A549 (cell line): Measurements from ENCODE around the gene DEF6. TPM values are rescaled to one million over a fixed set of nuclear protein-coding genes. Genes with fewer than 3 reads are reported as not detected.

Experiments
- ATAC-seq, 2 experiments: fragments of 200-7000 bp in 1 of 2; fragments of >200 bp in 1 of 2; cut with Nextera tagmentation in 1 of 2; cut with Tn5 transposase in 1 of 2; 3 replicates each; pipeline versions ENCODE4 v1.8.0 to v1.9.1; 2018 to 2020; ENCODE audit warnings: mild to moderate bottlenecking in 1 of 2, moderate library complexity in 1 of 2
- CTCF ChIA-PET: fragments of 300-600 bp; sonication (Branson Sonifier 250); formaldehyde crosslinking; extraction: SDS; loops from one replicate; lab custom pipeline; 2021; ENCODE audit warnings: antibody characterized with exemption, inconsistent platforms; lab: Yijun Ruan, JAX
- POLR2A ChIA-PET: fragments of 350-600 bp; formaldehyde crosslinking; extraction: SDS; loops from one replicate; lab custom pipeline; 2021; ENCODE audit warnings: antibody characterized with exemption, inconsistent platforms; lab: Yijun Ruan, JAX
- DNase-seq, 2 experiments: peaks; one replicate each; pipeline versions ENCODE4 v3.0.0 to v3.0.0-alpha.2; 2011 to 2016; ENCODE audit warnings: low read depth in 1 of 2, low spot score in 1 of 2
- FAIRE-seq: peaks from 2 replicates; lab custom pipeline; 2011; peaks lifted over from hg19 to GRCh38; lab: Jason Lieb, UNC
- H3K27ac ChIP-seq, 2 experiments: fragments of >200 bp; sonication (Bioruptor Twin); formaldehyde crosslinking; 3 replicates each; pipeline ENCODE4 v1.5.1; 2016 to 2017
- H3K4me1 ChIP-seq: fragments of >200 bp; sonication (Bioruptor Twin); formaldehyde crosslinking; 3 replicates; pipeline ENCODE4 v1.6.1; 2016
- H3K4me2 ChIP-seq: fragments of >200 bp; sonication (Bioruptor Twin); formaldehyde crosslinking; 3 replicates; pipeline ENCODE4 v1.6.1; 2016
- H3K4me3 ChIP-seq: fragments of >200 bp; sonication (Bioruptor Twin); formaldehyde crosslinking; 3 replicates; pipeline ENCODE4 v1.5.1; 2016
- H3K9me3 ChIP-seq: fragments of >200 bp; sonication (Bioruptor Twin); formaldehyde crosslinking; 3 replicates; pipeline ENCODE4 v1.6.1; 2016
- CHD4 ChIP-seq: fragments of 200-600 bp; sonication (generic); IDR thresholded peaks from 2 replicates; pipeline ENCODE4 v1.6.1; 2016; ENCODE audit warnings: antibody characterized with exemption, mild to moderate bottlenecking, borderline replicate concordance
- EHMT2 ChIP-seq: fragments of 200-600 bp; sonication (generic); IDR thresholded peaks from 2 replicates; pipeline ENCODE4 v1.6.1; 2016; ENCODE audit warnings: antibody characterized with exemption, low read depth, mild to moderate bottlenecking, moderate library complexity
- HMGXB4 ChIP-seq: fragments of 250-450 bp; sonication (Bioruptor Pico); IDR thresholded peaks from 2 replicates; pipeline ENCODE4 v1.5.0; 2021; ENCODE audit warnings: mild to moderate bottlenecking, moderate library complexity, borderline replicate concordance
- HOXA7 ChIP-seq: fragments of 250-450 bp; sonication (Bioruptor Pico); IDR thresholded peaks from 2 replicates; pipeline ENCODE4 v1.5.0; 2020; ENCODE audit warnings: mild to moderate bottlenecking, moderate library complexity
- HOXB13 ChIP-seq: fragments of 250-450 bp; sonication (Bioruptor Pico); IDR thresholded peaks from 2 replicates; pipeline ENCODE4 v1.5.0; 2020; ENCODE audit warnings: low read depth, mild to moderate bottlenecking, moderate library complexity
- JUN ChIP-seq, 2 experiments: fragments of >200 bp; sonication (Bioruptor Twin); formaldehyde crosslinking; IDR thresholded peaks; 2 replicates in 1 of 2; 3 replicates in 1 of 2; pipeline ENCODE4 v1.6.1; 2016 to 2017
- MAX ChIP-seq: IDR thresholded peaks from 2 replicates; pipeline ENCODE4 v1.6.1; 2012
- MYC ChIP-seq: IDR thresholded peaks from 2 replicates; pipeline ENCODE4 v1.6.1; 2012; ENCODE audit warnings: mild to moderate bottlenecking, inconsistent platforms, low read length, improper control_type of control experiment, borderline replicate concordance
- NFE2L2 ChIP-seq: fragments of 150-350 bp; conservative IDR thresholded peaks from 2 replicates; pipeline ENCODE4 v1.6.1; 2014; ENCODE audit warnings: low read length
- RCOR1 ChIP-seq: fragments of 150-350 bp; IDR thresholded peaks from 2 replicates; pipeline ENCODE4 v1.6.1; 2014; ENCODE audit warnings: antibody characterized with exemption, low read length, low read depth
- REST ChIP-seq: fragments of 200-600 bp; sonication (generic); IDR thresholded peaks from 2 replicates; pipeline ENCODE4 v1.6.1; 2016; ENCODE audit warnings: antibody characterized with exemption, mild to moderate bottlenecking, moderate library complexity
- SMC3 ChIP-seq: fragments of >200 bp; sonication (Bioruptor Twin); formaldehyde crosslinking; IDR thresholded peaks from 3 replicates; pipeline ENCODE4 v1.6.1; 2018; ENCODE audit warnings: inconsistent platforms
- TP53 ChIP-seq: fragments of 250-450 bp; sonication (Bioruptor Pico); IDR thresholded peaks from 2 replicates; pipeline ENCODE4 v1.5.0; 2021; ENCODE audit warnings: mild to moderate bottlenecking, moderate library complexity
- ZC3H11A ChIP-seq: fragments of 450-650 bp; IDR thresholded peaks from 2 replicates; pipeline ENCODE4 v1.6.1; 2014; ENCODE audit warnings: antibody characterized with exemption, mild to moderate bottlenecking
- ZNF302 ChIP-seq: fragments of 250-450 bp; sonication (Bioruptor Pico); IDR thresholded peaks from 2 replicates; pipeline ENCODE4 v1.9.0; 2021; ENCODE audit warnings: inconsistent platforms, mild to moderate bottlenecking, moderate library complexity
- WGBS: methylation state at CpG from one replicate; pipeline ENCODE4 v1.1.6; 2017; ENCODE audit errors: missing lambda C conversion rate; 5-methylcytosine and 5-hydroxymethylcytosine counted together
- polyA plus RNA-seq, 4 experiments: library from polyadenylated mRNA; depleted of rRNA in 3 of 4; stranded (reverse); fragments of >200 nt; fragmentation: RNase III in 1 of 4; extraction: RNeasy Plus Mini Kit Qiagen cat#74134 plus additional on column Dnase treatment in 1 of 4; gene quantifications; 2 replicates in 3 of 4; 3 replicates in 1 of 4; pipeline ENCODE4 v1.2.3, GENCODE V29; 2011 to 2017

DEF6 gene
- polyA plus RNA-seq, 2 of the 4 experiments (the other 2 are of a cell fraction), result 0.05 TPM

- FAIRE-seq, result no peak
- no peak for DNase-seq
- TF ChIP-seq ZC3H11A (no peak), HMGXB4 (CRISPR knock-in tag) (no peak), EHMT2 (no peak), REST (no peak), NFE2L2 (no peak)
- TF ChIP-seq, all 56 proteins: peak for 0
- 91% methylated on average over 13 of the region's 13 CpGs for WGBS
- H3K27ac ChIP-seq, result no peak overlapping the region
- no peak for ATAC-seq
- ChIA-PET POLR2A (no interaction called here), CTCF (interaction anchor here (0.6 to 1.1 kb wide), 3 partner anchors 22 to 95 kb away, joined by 3 read pairs; no protein-coding TSS in a partner anchor)
- H3K9me3 ChIP-seq, result no peaks in the 10 kb centered on the region
- no peak overlapping the region for H3K4me2 ChIP-seq
- H3K4me3 ChIP-seq, result no peak overlapping the region
- H3K4me1 ChIP-seq, result no peaks in the 10 kb centered on the region
These were observed 56.9 kb downstream of the DEF6 start for GRCh38 chr6:35354361-35355135.

GRCh38 chr6:35356391-35356790 is 58.8 kb downstream of the DEF6 start:
- ChIA-PET CTCF (interaction anchor here (0.6 to 1.2 kb wide), 3 partner anchors 8 to 15 kb away, joined by 3 to 5 read pairs (median 3); no protein-coding TSS in a partner anchor), POLR2A (no interaction called here)
- DNase-seq (no peak), FAIRE-seq (no peak), ATAC-seq (no peak)
- Histone ChIP-seq H3K4me3 (no peak overlapping the region), H3K27ac (no peak overlapping the region), H3K4me2 (no peak overlapping the region), H3K4me1 (0 out of 3 replicates have a peak, but pooled peaks cover 3% of the 10 kb centered on the region), H3K9me3 (no peaks in the 10 kb centered on the region)
- WGBS, result 100% methylated on average over 1 of the region's 1 CpG
- TF ChIP-seq JUN (IDR thresholded peaks at IDR 0.05) (no peak), MAX (no peak)

- Histone ChIP-seq H3K4me3 (no peak overlapping the region), H3K4me2 (no peak overlapping the region), H3K27ac (no peak overlapping the region), H3K4me1 (0 out of 3 replicates have a peak, but pooled peaks cover 3% of the 10 kb centered on the region)
- ChIA-PET POLR2A (no interaction called here), CTCF (interaction anchor here (0.6 to 4.3 kb wide), 4 partner anchors 15 to 66 kb away, joined by 3 to 14 read pairs (median 4); partner anchors contain the start of gene PPARD)
- DNase-seq (no peak), FAIRE-seq (no peak), ATAC-seq (no peak)
- 83% methylated on average over 3 of the region's 4 CpGs for WGBS
- no peak for TF ChIP-seq HOXA7 (CRISPR knock-in tag)
- no peak for TF ChIP-seq ZNF302
- no peak for TF ChIP-seq CHD4
- no peak for TF ChIP-seq REST
- TF ChIP-seq TP53 (CRISPR knock-in tag), result no peak
- TF ChIP-seq HOXB13 (CRISPR knock-in tag), result no peak
- no peak for TF ChIP-seq RCOR1
- TF ChIP-seq SMC3, result no peak
- no peak for TF ChIP-seq MYC
- TF ChIP-seq, all 56 proteins: peak for 0
- H3K9me3 ChIP-seq, result no peaks in the 10 kb centered on the region
These were observed 60.1 kb downstream of the DEF6 start for GRCh38 chr6:35357677-35358076.
